HepG2 (cell line): ENCODE data around the gene CHCT1. TPM values are rescaled to one million over a fixed set of nuclear protein-coding genes. Genes with fewer than 3 reads are reported as not detected.
A peak's percentile ranks its signal among the peaks of the same experiment; 100 is the strongest.

Experiments
- ARID5B ChIP-seq: IDR thresholded peaks from 2 replicates; pipeline ENCODE4 v1.4.0; 2020; ENCODE audit warnings: mild to moderate bottlenecking, missing genetic modification reagents
- BORCS8-MEF2B ChIP-seq: sonication (generic); formaldehyde crosslinking; IDR thresholded peaks from 2 replicates; pipeline ENCODE4 v1.8.0; 2022; ENCODE audit warnings: mild to moderate bottlenecking, missing genetic modification reagents
- CEBPB ChIP-seq: IDR thresholded peaks from 2 replicates; pipeline ENCODE4 v1.6.1; 2011; ENCODE audit warnings: low read depth, low read length, improper control_type of control experiment, borderline replicate concordance
- FOXA1 ChIP-seq, 2 experiments: fragments of 450-650 bp in 1 of 2; sonication (generic) in 1 of 2; formaldehyde crosslinking in 1 of 2; IDR thresholded peaks; 2 replicates each; pipeline versions ENCODE4 v1.4.0 to v1.6.1; 2016 to 2020; ENCODE audit warnings: missing genetic modification reagents in 1 of 2
- MAZ ChIP-seq, 2 experiments: sonication (generic) in 1 of 2; formaldehyde crosslinking in 1 of 2; IDR thresholded peaks; 2 replicates each; pipeline versions ENCODE4 v1.5.0 to v1.6.1; 2012 to 2020; ENCODE audit warnings: low read depth in 2 of 2, mild to moderate bottlenecking in 2 of 2, borderline replicate concordance in 1 of 2, improper control_type of control experiment in 1 of 2, low read length in 1 of 2, missing genetic modification reagents in 1 of 2, moderate library complexity in 1 of 2
- MYNN ChIP-seq: sonication (generic); formaldehyde crosslinking; IDR thresholded peaks from 2 replicates; pipeline ENCODE4 v1.4.0; 2020; ENCODE audit warnings: mild to moderate bottlenecking, low read depth, missing genetic modification reagents
- NR3C1 ChIP-seq: sonication (generic); formaldehyde crosslinking; IDR thresholded peaks from 2 replicates; pipeline ENCODE4 v1.4.0; 2020; ENCODE audit warnings: missing genetic modification reagents
- POLR2AphosphoS5 ChIP-seq: IDR thresholded peaks from 2 replicates; pipeline ENCODE4 v1.6.1; 2012; ENCODE audit warnings: low read depth, low read length
- RBM22 ChIP-seq: fragments of 200-400 bp; formaldehyde crosslinking; optimal IDR thresholded peaks from 2 replicates; pipeline ENCODE3; 2017; ENCODE audit warnings: mild to moderate bottlenecking, low read length, moderate library complexity
- RNF2 ChIP-seq: fragments of 450-650 bp; conservative IDR thresholded peaks from 2 replicates; pipeline ENCODE4 v1.6.1; 2016; ENCODE audit warnings: low read depth
- TBX2 ChIP-seq: sonication (generic); formaldehyde crosslinking; IDR thresholded peaks from 2 replicates; pipeline ENCODE4 v1.5.0; 2020; ENCODE audit warnings: missing genetic modification reagents, mild to moderate bottlenecking, borderline replicate concordance
- TBX3 ChIP-seq: fragments of 450-650 bp; IDR thresholded peaks from 2 replicates; pipeline ENCODE4 v1.6.1; 2017; ENCODE audit warnings: antibody characterized with exemption, mild to moderate bottlenecking, inconsistent platforms, borderline replicate concordance
- U2AF1 ChIP-seq: fragments of 200-400 bp; formaldehyde crosslinking; optimal IDR thresholded peaks from 2 replicates; pipeline ENCODE3; 2017; ENCODE audit warnings: mild to moderate bottlenecking, low read depth, low read length
- ZFP62 ChIP-seq: sonication (generic); formaldehyde crosslinking; IDR thresholded peaks from 2 replicates; pipeline ENCODE4 v1.4.0; 2020; ENCODE audit warnings: missing genetic modification reagents
- ZNF12 ChIP-seq: sonication (generic); formaldehyde crosslinking; IDR thresholded peaks from 2 replicates; pipeline ENCODE4 v1.5.0; 2020; ENCODE audit warnings: missing genetic modification reagents
- ZNF484 ChIP-seq: sonication (generic); formaldehyde crosslinking; IDR thresholded peaks from 2 replicates; pipeline ENCODE4 v1.5.1; 2020; ENCODE audit warnings: mild to moderate bottlenecking, low read depth, missing genetic modification reagents, borderline replicate concordance
- ZNF562 ChIP-seq: sonication (generic); formaldehyde crosslinking; IDR thresholded peaks from 2 replicates; pipeline ENCODE4 v1.8.0; 2022; ENCODE audit warnings: missing genetic modification reagents, borderline replicate concordance
- ZNF597 ChIP-seq: sonication (generic); formaldehyde crosslinking; IDR thresholded peaks from 2 replicates; pipeline ENCODE4 v1.5.0; 2020; ENCODE audit warnings: missing genetic modification reagents
- ZNF850 ChIP-seq: sonication (generic); formaldehyde crosslinking; conservative IDR thresholded peaks from 2 replicates; pipeline ENCODE4 v1.9.0; 2021; ENCODE audit warnings: mild to moderate bottlenecking, missing genetic modification reagents
- ZNF879 ChIP-seq: sonication (generic); formaldehyde crosslinking; IDR thresholded peaks from 2 replicates; pipeline ENCODE4 v1.8.1; 2023; ENCODE audit warnings: missing genetic modification reagents
- ZSCAN20 ChIP-seq: sonication (generic); formaldehyde crosslinking; IDR thresholded peaks from 2 replicates; pipeline ENCODE4 v1.4.0; 2020; ENCODE audit warnings: missing genetic modification reagents, mild to moderate bottlenecking, borderline replicate concordance
- polyA plus RNA-seq, 8 experiments: library from polyadenylated mRNA; depleted of rRNA in 3 of 8; stranded (reverse) in 7 of 8; unstranded in 1 of 8; fragments of >200 nt; fragmentation: Illumina TruSeq in 4 of 8; extraction: Trizol in 4 of 8; gene quantifications; 2 replicates each; pipeline versions ENCODE4 v1.2.1 to v1.2.3, GENCODE V29; 2011 to 2016; ENCODE audit warnings: low read depth in 4 of 8, missing spikeins in 1 of 8, mixed read lengths in 1 of 8; ENCODE audit not compliant: insufficient read depth in 1 of 8
- total RNA-seq, 5 experiments: library from RNA; depleted of rRNA; stranded (reverse); fragments of >200 nt; fragmentation: Illumina TruSeq; extraction: Trizol; gene quantifications; 2 replicates each; pipeline ENCODE4 v1.2.3, GENCODE V29; 2016; ENCODE audit warnings: low read depth in 1 of 5
- TF ChIP-seq, protein P1 (sequence below): sonication (generic); formaldehyde crosslinking; IDR thresholded peaks from 2 replicates; pipeline ENCODE4 v1.4.0; 2020; ENCODE audit warnings: missing genetic modification reagents, borderline replicate concordance
- TF ChIP-seq, protein P2 (sequence below): sonication (generic); formaldehyde crosslinking; IDR thresholded peaks from 2 replicates; pipeline ENCODE4 v1.5.0; 2020; ENCODE audit warnings: missing genetic modification reagents, mild to moderate bottlenecking, borderline replicate concordance

Gene CHCT1
- total and polyA plus RNA-seq, 2 of the 13 experiments (the other 11 are each of a cell fraction or from before 2014, with no cell fraction given): not detected

GRCh38 chr17:60383379-60383778 is 38.9 kb upstream of the CHCT1 start (continued):
- TF ChIP-seq, protein P1, sequence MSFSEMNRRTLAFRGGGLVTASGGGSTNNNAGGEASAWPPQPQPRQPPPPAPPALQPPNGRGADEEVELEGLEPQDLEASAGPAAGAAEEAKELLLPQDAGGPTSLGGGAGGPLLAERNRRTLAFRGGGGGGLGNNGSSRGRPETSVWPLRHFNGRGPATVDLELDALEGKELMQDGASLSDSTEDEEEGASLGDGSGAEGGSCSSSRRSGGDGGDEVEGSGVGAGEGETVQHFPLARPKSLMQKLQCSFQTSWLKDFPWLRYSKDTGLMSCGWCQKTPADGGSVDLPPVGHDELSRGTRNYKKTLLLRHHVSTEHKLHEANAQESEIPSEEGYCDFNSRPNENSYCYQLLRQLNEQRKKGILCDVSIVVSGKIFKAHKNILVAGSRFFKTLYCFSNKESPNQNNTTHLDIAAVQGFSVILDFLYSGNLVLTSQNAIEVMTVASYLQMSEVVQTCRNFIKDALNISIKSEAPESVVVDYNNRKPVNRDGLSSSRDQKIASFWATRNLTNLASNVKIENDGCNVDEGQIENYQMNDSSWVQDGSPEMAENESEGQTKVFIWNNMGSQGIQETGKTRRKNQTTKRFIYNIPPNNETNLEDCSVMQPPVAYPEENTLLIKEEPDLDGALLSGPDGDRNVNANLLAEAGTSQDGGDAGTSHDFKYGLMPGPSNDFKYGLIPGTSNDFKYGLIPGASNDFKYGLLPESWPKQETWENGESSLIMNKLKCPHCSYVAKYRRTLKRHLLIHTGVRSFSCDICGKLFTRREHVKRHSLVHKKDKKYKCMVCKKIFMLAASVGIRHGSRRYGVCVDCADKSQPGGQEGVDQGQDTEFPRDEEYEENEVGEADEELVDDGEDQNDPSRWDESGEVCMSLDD: no peak
- TF ChIP-seq FOXA1 (IDR thresholded peaks at IDR 0.05) (no peak), FOXA1 (CRISPR knock-in tag; IDR thresholded peaks at IDR 0.05) (0 out of 2 replicates have a peak, but pooled peaks have one; percentile 10), MYNN (no peak), ZNF484 (CRISPR knock-in tag) (no peak), TBX2 (no peak), RBM22 (no peak), TBX3 (0 out of 2 replicates have a peak, but pooled peaks have one; percentile 11), ZNF850 (no peak), ZFP62 (CRISPR knock-in tag) (no peak), BORCS8-MEF2B (CRISPR knock-in tag) (no peak), POLR2AphosphoS5 (no peak), ZSCAN20 (CRISPR knock-in tag) (no peak), MAZ (IDR thresholded peaks at IDR 0.05; ENCODE audit: borderline replicate concordance, low read depth, low read length) (no peak), MAZ (CRISPR knock-in tag; IDR thresholded peaks at IDR 0.05; ENCODE audit: low read depth) (no peak), NR3C1 (no peak), ZNF597 (CRISPR knock-in tag) (no peak), U2AF1 (no peak), ZNF562 (CRISPR knock-in tag) (no peak), CEBPB (peak; percentile 95), ZNF12 (CRISPR knock-in tag) (no peak), ZNF879 (CRISPR knock-in tag) (no peak), RNF2 (no peak), ARID5B (CRISPR knock-in tag) (no peak)
- TF ChIP-seq, protein P2, sequence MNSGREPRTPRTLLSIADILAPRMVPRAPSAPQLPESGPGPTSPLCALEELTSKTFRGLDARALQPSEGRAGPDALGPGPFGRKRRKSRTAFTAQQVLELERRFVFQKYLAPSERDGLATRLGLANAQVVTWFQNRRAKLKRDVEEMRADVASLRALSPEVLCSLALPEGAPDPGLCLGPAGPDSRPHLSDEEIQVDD (CRISPR knock-in tag): no peak
